PFSK-1 (cell line): ENCODE measurements around the gene SLC26A8.

Source experiments
- POLR2AphosphoS5 ChIP-seq: IDR thresholded peaks from 2 replicates; pipeline ENCODE4 v1.6.1; 2012; ENCODE audit warnings: low read depth, mild to moderate bottlenecking, control low read depth, low read length, moderate library complexity
- REST ChIP-seq, 2 experiments: IDR thresholded peaks; 2 replicates each; pipeline versions ENCODE4 v1.6.1 to v1.8.0; 2011 to 2012; ENCODE audit warnings: low read depth in 2 of 2, low read length in 2 of 2, control low read depth in 1 of 2, inconsistent platforms in 1 of 2, mild to moderate bottlenecking in 1 of 2, moderate library complexity in 1 of 2; ENCODE audit not compliant: insufficient read depth in 1 of 2
- SIN3A ChIP-seq: IDR thresholded peaks from 2 replicates; pipeline ENCODE4 v1.6.1; 2012; ENCODE audit warnings: mild to moderate bottlenecking, low read length, moderate library complexity, borderline replicate concordance; ENCODE audit not compliant: insufficient read depth
- TAF1 ChIP-seq: IDR thresholded peaks from 2 replicates; pipeline ENCODE4 v1.6.1; 2012; ENCODE audit warnings: low read length, control low read depth, borderline replicate concordance; ENCODE audit not compliant: insufficient read depth

GRCh38 chr6:35922139-35922554 is 102.3 kb downstream of the SLC26A8 start:
- TF ChIP-seq POLR2AphosphoS5 = no peak
- TF ChIP-seq SIN3A = no peak
- no peak for TF ChIP-seq REST (IDR thresholded peaks at IDR 0.05; ENCODE audit: insufficient read depth in 1 of 2, low read depth in 2 of 2, low read length in 2 of 2)
- TF ChIP-seq TAF1 = no peak
